Psoas muscle (tissue), 8 donors: ENCODE data around the gene LAX1. TPM values are rescaled to one million over a fixed set of nuclear protein-coding genes. Genes with fewer than 3 reads are reported as not detected.

ENCODE experiments used
- ATAC-seq, 4 donors: fragments of 200-7000 bp; cut with Tn5 transposase; one replicate each; pipeline ENCODE4 v1.9.1; 2020; ENCODE audit warnings: moderate library complexity in 3 of 4, mild to moderate bottlenecking in 2 of 4
- DNase-seq, 2 donors: peaks; one replicate each; pipeline ENCODE4 v3.0.0-alpha.2; 2020
- H3K27ac ChIP-seq: fragments of 200-600 bp; one replicate; pipeline ENCODE4 v1.8.0; 2022
- H3K27me3 ChIP-seq, 3 donors: fragments of 200-600 bp in 1 of 3; one replicate each; pipeline versions ENCODE4 v1.6.1 to v1.8.0; 2013 to 2022; ENCODE audit warnings: low read length in 2 of 3, mild to moderate bottlenecking in 2 of 3, moderate library complexity in 1 of 3; ENCODE audit not compliant: insufficient read depth in 3 of 3
- H3K36me3 ChIP-seq, 2 donors: fragments of 200-600 bp in 1 of 2; one replicate each; pipeline versions ENCODE4 v1.6.1 to v1.8.0; 2013 to 2022; ENCODE audit warnings: low read depth in 1 of 2, mild to moderate bottlenecking in 1 of 2, moderate library complexity in 1 of 2; ENCODE audit not compliant: insufficient read depth in 1 of 2
- H3K4me1 ChIP-seq: fragments of 200-600 bp; one replicate; pipeline ENCODE4 v1.8.0; 2022
- H3K4me3 ChIP-seq: fragments of 200-600 bp; one replicate; pipeline ENCODE4 v1.8.0; 2022; ENCODE audit warnings: mild to moderate bottlenecking
- H3K9me3 ChIP-seq: fragments of 200-600 bp; one replicate; pipeline ENCODE4 v1.8.0; 2022
- CTCF ChIP-seq: fragments of 200-600 bp; IDR thresholded peaks from one replicate; pipeline ENCODE4 v1.8.0; 2022; ENCODE audit warnings: antibody characterized with exemption
- WGBS, 3 donors: extraction: QIAGEN DNeasy Blood & Tissue Kit; methylation state at CpG; one replicate each; pipeline versions ENCODE4 v1.1.6 to v1.1.7; 2013; 5-methylcytosine and 5-hydroxymethylcytosine counted together
- intact Hi-C, 2 donors: fragments of 100-400 bp; cut with DNase I; formaldehyde crosslinking; loops; one replicate each; pipeline versions ENCODE4 v1.11.0 to v1.14.2; 2022
- long read RNA-seq, 2 donors: library from polyadenylated mRNA; unstranded; transcript quantifications; one replicate each; pipeline ENCODE4 v2.0.0, GENCODE V29; 2021
- polyA plus RNA-seq, 3 donors: library from polyadenylated mRNA; stranded (reverse); fragments of 200-250 nt; gene quantifications; one replicate each; pipeline ENCODE4 v1.2.3, GENCODE V29; 2013
- total RNA-seq, 4 donors: library from RNA; stranded (reverse); fragmentation: NEBNext Ultra II Directional in 2 of 4; extraction: Animal tissue kit (Norgen Biotek cat#: 25700) in 2 of 4; gene quantifications; one replicate each; pipeline versions ENCODE4 v1.2.1 to v1.2.4, GENCODE V29; 2021 to 2023
- donor health status: healthy with polysubstance abuse.
- donor health status: DM: no; HTN: no; CAD: no; lungs with moderate emphysema.
- donor health status: Bipolar disorder and iron deficiency.
- donor health status: healthy.
- donor health status: DM: yes; HTN: yes; CAD: no.
- donor health status: DM: no; HTN: no; CAD: no.
- donor health status: DM: no; HTN: no; CAD: no.
- donor health status: DM: yes; HTN: yes; CAD: no.

LAX1 gene
- total RNA-seq (under 1 TPM; 0.10 to 0.17 (median 0.13) TPM), polyA plus RNA-seq (under 1 TPM in 2 of 3 donors, not detected in 1; 0.04 to 0.06 TPM)
- long read RNA-seq, donor 1, result 0 reads
- long read RNA-seq, donor 2, result 0 reads

- no peak for TF ChIP-seq CTCF
- H3K27ac ChIP-seq, result no peak within 1 kb of the TSS
- 69 to 73% (median 72%) methylated on average over 16 of the region's 16 CpGs for WGBS, 3 donors
- H3K36me3 ChIP-seq, result no peaks in the 10 kb centered on the region
- H3K27me3 ChIP-seq, result no peaks in the 10 kb centered on the region
- H3K9me3 ChIP-seq, result no peaks in the 10 kb centered on the region
- no peak for ATAC-seq
- intact Hi-C loops, result no loop called here
- no peak for DNase-seq
- H3K4me3 ChIP-seq, result no peak within 1 kb of the TSS
- H3K4me1 ChIP-seq, result peaks cover 12% of the 10 kb centered on the region
Observed at GRCh38 chr1:203765029-203765837, at the start of gene LAX1. LAX1 (plus strand) TSS chr1:203765183; CDS start chr1:203765566, 383 bp downstream.

- Histone ChIP-seq H3K4me3 (no peak overlapping the region), H3K36me3 (peaks cover 10 to 97% of the 10 kb centered on the region in 2 donors), H3K9me3 (no peaks in the 10 kb centered on the region), H3K27me3 (no peaks in the 10 kb centered on the region), H3K27ac (no peak overlapping the region), H3K4me1 (no peaks in the 10 kb centered on the region)
- WGBS, 3 donors, result 79 to 96% (median 90%) methylated on average over 3 of the region's 3 CpGs
- TF ChIP-seq CTCF, result no peak
- no peak for DNase-seq
- intact Hi-C loops, result no loop called here
- no peak for ATAC-seq
Observed at GRCh38 chr1:203717120-203717519, 47.9 kb upstream of the LAX1 start.

GRCh38 chr1:203720242-203720641 is 44.7 kb upstream of the LAX1 start:
- no peaks in the 10 kb centered on the region for H3K9me3 ChIP-seq
- WGBS, 3 donors, result 84 to 90% (median 88%) methylated on average over 3 of the region's 3 CpGs
- peaks cover 9 to 97% of the 10 kb centered on the region in 2 donors for H3K36me3 ChIP-seq
- TF ChIP-seq CTCF, result no peak
- no peak overlapping the region for H3K4me3 ChIP-seq
- no peak for ATAC-seq
- H3K4me1 ChIP-seq, result no peaks in the 10 kb centered on the region
- no peak for DNase-seq
- no peaks in the 10 kb centered on the region for H3K27me3 ChIP-seq
- intact Hi-C loops, result no loop called here
- H3K27ac ChIP-seq, result no peak overlapping the region

GRCh38 chr1:203722909-203723308 is 42.1 kb upstream of the LAX1 start:
- H3K27me3 ChIP-seq, result no peaks in the 10 kb centered on the region
- no peak for TF ChIP-seq CTCF
- DNase-seq, result no peak

More at GRCh38 chr1:203722909-203723308, 42.1 kb upstream of the LAX1 start:
- no peaks in the 10 kb centered on the region for H3K9me3 ChIP-seq
- no peak overlapping the region for H3K27ac ChIP-seq
- intact Hi-C loops, result no loop called here
- no peak overlapping the region for H3K4me3 ChIP-seq
- peaks cover 6 to 99% of the 10 kb centered on the region in 2 donors for H3K36me3 ChIP-seq
- no peaks in the 10 kb centered on the region for H3K4me1 ChIP-seq
- ATAC-seq, result no peak
